ENCODE results near the gene STYK1.
"Not testable (repeated sequence)": the region's sequence is repeated elsewhere in the genome, so short reads cannot be mapped to it uniquely, and the experiment has no call there.

Gene STYK1

DNA sequence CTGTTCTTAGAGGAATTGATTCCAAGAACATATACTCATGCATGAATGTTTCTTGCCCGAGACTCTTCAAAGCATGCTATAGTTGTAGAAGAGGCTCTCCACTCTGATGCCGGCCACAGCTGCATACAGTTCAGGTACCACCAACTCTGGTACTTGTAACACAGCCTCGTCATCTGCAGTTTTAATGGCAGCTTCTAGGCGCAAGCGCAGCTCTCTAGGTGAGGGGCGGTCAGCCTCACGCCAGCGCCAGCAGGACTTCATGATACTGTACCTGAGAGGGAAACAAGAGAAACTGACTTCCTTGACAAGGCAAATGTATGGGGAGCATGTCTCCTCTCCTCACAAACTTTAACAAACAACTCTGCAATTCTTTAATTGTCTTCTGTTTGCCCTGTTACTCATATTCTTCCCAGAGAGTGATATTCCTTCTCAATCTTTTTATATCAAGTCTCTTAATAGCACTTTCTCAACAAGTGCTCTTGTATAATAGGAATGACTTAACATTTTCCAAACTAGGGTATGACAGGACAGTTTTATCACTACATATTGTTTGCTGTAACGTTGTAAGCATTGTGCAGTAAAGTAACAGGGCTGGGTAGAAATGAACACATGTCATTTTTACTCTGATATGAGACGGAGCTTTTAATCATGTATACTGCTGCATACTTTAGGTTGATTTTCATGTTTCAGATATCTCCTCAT, 53.6 kb downstream of the STYK1 start:
- no peak for DNase-seq (ENCODE audit: low spot score)

GRCh38 chr12:10618338-10618987, 55.4 kb downstream of the STYK1 start:
- peak; percentile 80 for DNase-seq (ENCODE audit: low spot score)

DNA sequence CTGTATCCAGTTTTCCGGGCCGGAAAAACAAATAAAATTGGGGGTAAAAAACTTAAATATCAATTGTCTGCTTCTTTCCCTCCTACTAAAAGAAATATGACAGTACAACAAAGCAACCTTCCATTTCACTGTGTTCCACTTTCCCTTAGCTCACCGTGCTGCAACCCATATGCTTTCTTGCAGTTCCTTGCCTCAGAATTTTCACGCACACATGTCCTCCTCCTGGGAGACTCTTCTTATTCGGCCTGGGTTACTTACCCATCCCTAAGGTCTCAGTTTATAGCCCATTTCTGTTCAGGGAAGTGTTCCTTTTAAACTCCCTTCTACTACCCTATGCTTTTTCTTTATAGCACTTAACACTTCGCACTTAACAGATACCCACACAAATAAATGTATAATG, 56.0 kb downstream of the STYK1 start:
- no peak for DNase-seq (ENCODE audit: low spot score)

DNA sequence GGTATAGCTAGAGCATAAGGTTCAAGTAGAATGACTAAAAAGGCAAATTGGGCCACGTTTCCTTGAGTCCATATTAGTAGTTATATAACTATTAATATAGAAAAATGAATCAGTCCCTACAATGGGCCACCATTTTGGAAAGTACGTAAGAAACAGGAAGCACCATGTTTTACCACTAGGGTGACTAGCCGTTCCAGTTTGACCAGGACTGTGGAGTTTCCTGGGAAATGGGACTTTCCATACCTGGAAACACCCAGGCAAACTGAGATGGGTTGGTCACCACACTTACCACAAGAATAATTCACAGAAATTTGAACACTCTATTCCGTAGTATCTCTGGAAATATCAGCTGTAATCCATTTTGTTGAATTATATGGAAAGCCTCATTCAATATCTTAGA, 58.3 kb downstream of the STYK1 start:
- DNase-seq (ENCODE audit: low spot score) = no peak

GRCh38 chr12:10614056-10614370, 59.8 kb downstream of the STYK1 start:
- no peak for DNase-seq (ENCODE audit: low spot score)

- peak; percentile 94 for DNase-seq (ENCODE audit: low spot score)
These were observed 60.4 kb downstream of the STYK1 start, which contains the start of gene MAGOHB for GRCh38 chr12:10613349-10614055. Gene MAGOHB, minus strand, starts transcription at chr12:10613609. Its CDS starts 77 bp downstream, at chr12:10613532.

DNA sequence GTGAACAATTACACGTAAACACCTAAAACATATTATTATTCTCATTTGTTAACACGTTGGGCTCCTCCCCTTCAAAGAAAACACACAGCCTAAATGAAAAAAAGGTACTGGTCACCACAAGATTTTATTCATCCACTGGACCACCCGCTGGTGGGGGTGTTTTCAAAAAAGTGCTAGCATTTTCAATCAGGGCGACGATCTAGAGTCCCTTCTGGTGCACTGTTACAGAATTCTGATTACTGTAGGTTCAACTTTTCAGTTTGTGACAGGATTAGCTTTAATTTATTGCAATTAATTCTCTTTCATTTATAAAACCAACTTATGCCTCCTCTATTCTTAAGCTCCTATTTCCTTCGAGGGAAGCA, 60.9 kb downstream of the STYK1 start:
- DNase-seq (ENCODE audit: low spot score) = no peak

DNA sequence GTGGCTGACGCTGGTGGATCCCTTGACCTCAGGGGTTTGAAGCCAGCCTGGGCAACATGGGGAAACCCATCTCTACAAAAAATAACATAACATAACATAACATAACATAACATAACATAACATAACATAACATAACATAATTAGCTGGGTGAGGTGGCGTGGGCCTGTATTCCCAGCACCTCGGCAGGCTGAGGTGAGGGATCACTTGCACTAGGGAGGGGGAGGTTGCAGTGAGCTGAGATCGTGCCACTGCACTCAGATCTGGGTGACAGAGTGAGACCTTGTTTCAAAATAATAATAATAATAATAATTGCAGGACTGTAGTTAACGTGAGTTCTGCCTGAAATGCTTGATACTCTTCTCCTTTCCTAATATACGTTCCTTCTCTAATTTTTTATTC, 61.7 kb downstream of the STYK1 start:
- DNase-seq (ENCODE audit: low spot score) = no peak

GRCh38 chr12:10611258-10611657, 62.6 kb downstream of the STYK1 start:
- DNase-seq (ENCODE audit: low spot score) = not testable (repeated sequence)

GRCh38 chr12:10610188-10610587, 63.7 kb downstream of the STYK1 start:
- DNase-seq (ENCODE audit: low spot score) = no peak

- DNase-seq (ENCODE audit: low spot score) = peak; percentile 30
These were observed 65.9 kb downstream of the STYK1 start for GRCh38 chr12:10607885-10608458.

GRCh38 chr12:10601860-10602259, 72.0 kb downstream of the STYK1 start:
- no peak for DNase-seq (ENCODE audit: low spot score)

DNA sequence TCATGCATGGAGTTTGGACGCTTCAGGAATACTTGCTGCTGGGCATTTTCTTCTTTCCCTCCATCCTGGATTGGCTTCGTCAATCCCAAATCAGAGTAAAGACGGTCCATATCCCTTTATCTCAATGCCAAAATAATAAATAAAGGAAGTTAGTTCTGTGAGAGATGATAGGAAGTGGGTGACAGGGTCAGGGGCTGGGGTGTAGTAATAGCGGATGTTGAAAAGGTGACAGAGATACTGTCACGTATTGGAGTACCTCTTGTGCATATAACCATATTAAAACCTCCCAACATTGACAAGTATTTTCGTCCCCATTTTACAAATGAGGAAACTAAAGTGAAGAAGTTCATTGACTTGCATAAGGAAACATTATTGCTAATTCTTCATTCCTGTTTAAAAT, 72.9 kb downstream of the STYK1 start:
- no peak for DNase-seq (ENCODE audit: low spot score)

- DNase-seq (ENCODE audit: low spot score) = no peak
These were observed 78.0 kb downstream of the STYK1 start for GRCh38 chr12:10595881-10596280.

DNA sequence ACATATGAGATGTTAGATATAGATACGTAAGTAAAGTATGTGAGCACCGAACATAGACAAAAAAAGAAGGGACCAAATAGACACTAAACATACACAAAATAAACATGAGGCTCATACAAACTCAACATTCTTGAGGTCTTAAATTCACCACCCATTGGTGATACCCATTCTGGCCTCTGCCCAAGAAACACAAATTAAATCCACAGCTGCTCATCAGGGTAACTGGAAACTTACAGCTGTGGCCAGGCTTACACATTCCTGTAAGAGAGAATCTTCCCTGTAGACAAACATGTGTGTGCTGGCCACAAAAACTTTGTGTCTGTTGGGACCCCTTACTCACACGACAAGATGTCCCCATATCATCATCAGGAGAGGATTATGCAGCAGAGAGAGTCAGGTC, 82.9 kb downstream of the STYK1 start:
- DNase-seq (ENCODE audit: low spot score) = no peak

- no peak for DNase-seq (ENCODE audit: low spot score)
These were observed 89.4 kb downstream of the STYK1 start for GRCh38 chr12:10584415-10584814.

DNA sequence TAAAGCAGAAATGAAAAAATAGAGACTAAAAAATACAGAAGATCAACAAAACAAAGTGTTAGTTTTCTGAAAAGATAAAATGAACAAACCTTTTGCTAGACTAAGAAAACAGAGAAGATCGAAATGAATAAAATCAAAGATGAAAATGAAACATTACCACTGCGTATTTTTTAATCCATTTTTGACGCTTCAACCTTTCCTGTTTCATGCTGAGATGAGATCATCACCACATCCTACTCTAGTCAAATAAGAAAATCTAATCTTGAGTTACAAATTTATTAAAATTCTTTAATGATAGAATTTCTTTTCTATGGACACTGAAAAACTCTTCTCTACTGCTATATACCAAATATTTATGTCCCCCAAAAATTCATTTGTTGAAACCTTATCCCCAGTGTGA, 91.1 kb downstream of the STYK1 start:
- no peak for DNase-seq (ENCODE audit: low spot score)

DNA sequence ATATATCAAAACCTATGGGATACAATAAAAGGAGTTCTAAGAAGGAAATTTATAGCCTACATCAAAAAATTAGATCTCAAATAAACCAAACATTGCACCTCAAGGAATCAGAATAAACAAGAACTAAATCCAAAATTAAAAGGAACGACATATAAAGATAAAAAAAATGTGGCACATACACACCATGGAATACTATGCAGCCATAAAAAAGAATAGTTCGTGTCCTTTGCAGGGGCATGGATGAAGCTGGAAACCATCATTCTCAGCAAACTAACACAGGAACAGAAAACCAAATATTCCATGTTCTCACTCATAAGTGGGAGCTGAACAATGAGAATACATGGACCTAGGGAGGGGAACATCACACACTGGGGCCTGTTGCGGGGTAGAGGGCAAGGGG, 91.7 kb downstream of the STYK1 start:
- DNase-seq (ENCODE audit: low spot score) = not testable (repeated sequence)

- no peak for DNase-seq (ENCODE audit: low spot score)
These were observed 99.5 kb downstream of the STYK1 start for GRCh38 chr12:10574307-10574706.

DNA sequence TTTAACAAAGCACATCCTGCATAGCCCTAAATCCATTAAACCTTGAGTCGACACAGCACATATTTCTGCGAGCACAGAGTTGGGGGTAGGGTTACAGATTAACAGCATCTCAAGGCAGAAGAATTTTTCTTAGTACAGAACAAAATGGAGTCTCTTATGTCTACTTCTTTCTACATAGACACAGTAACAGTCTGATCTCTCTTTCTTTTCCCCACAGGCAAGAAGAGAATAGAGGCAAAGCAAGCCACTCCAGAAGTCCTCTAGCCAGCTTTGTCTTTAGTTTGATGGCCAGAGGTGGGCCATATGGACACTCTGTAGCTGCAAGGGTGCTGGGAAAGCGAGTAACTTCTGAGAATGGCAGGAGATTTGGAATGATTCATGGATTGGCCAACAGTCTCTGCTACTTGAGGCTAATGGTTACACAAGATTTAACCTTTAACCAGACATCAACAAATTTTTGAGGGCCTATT, 101.8 kb downstream of the STYK1 start:
- DNase-seq (ENCODE audit: low spot score) = peak; percentile 27

DNA sequence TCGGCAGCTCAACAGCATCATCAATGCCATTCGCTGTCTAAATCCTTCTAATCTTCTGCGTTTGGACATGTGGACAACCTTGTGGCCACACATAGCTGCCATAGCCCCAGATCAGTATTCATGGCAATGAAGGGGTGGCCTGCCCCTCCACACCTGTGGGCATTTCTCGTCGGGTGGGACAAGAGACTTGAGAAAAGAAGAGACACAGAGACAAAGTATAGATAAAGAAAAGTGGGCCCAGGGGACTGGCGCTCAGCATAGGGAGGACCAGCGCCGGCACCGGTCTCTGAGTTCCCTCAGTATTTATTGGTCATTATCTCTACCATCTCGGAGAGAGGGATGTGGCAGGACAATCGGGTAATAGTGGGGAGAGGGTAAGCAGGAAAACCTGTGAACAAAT, 102.7 kb downstream of the STYK1 start:
- DNase-seq (ENCODE audit: low spot score) = no peak
